Mesendoderm (in vitro differentiated cells): ENCODE results near the gene SDK2.

Experiments used
- DNase-seq: peaks from one replicate; pipeline ENCODE4 v3.0.0; 2013
- H2AK5ac ChIP-seq: 2 replicates; pipeline ENCODE4 v1.6.1; 2013; ENCODE audit warnings: low read length, inconsistent platforms
- H2BK120ac ChIP-seq: 2 replicates; pipeline ENCODE4 v1.6.1; 2013; ENCODE audit warnings: low read depth, mild to moderate bottlenecking, low read length, moderate library complexity, mixed read lengths
- H2BK15ac ChIP-seq: replicated peaks from 2 replicates; pipeline ENCODE4 v1.6.1; 2013; ENCODE audit warnings: low read depth, mild to moderate bottlenecking, moderate library complexity
- H2BK5ac ChIP-seq: 2 replicates; pipeline ENCODE4 v1.6.1; 2013; ENCODE audit warnings: low read length, inconsistent platforms
- H3K18ac ChIP-seq: 2 replicates; pipeline ENCODE4 v1.6.1; 2013; ENCODE audit warnings: mild to moderate bottlenecking, low read length, mixed read lengths
- H3K23ac ChIP-seq: one replicate; pipeline ENCODE4 v1.6.1; 2013; ENCODE audit warnings: low read length
- H3K27ac ChIP-seq: 2 replicates; pipeline ENCODE4 v1.5.1; 2013; ENCODE audit warnings: low read depth, mild to moderate bottlenecking, inconsistent platforms, low read length, moderate library complexity
- H3K27me3 ChIP-seq: 2 replicates; pipeline ENCODE4 v1.6.1; 2013; ENCODE audit warnings: low read length, control low read depth, mild to moderate bottlenecking, inconsistent platforms; ENCODE audit not compliant: insufficient read depth, poor library complexity
- H3K36me3 ChIP-seq: 2 replicates; pipeline ENCODE4 v1.6.1; 2013; ENCODE audit warnings: low read length, inconsistent platforms; ENCODE audit not compliant: control insufficient read depth, insufficient read depth
- H3K4ac ChIP-seq: one replicate; pipeline ENCODE4 v1.6.1; 2013; ENCODE audit warnings: low read depth, mild to moderate bottlenecking, low read length, moderate library complexity
- H3K4me1 ChIP-seq: 2 replicates; pipeline ENCODE4 v1.6.1; 2013; ENCODE audit warnings: low read depth, low read length, inconsistent platforms; ENCODE audit not compliant: control insufficient read depth
- H3K4me2 ChIP-seq: 2 replicates; pipeline ENCODE4 v1.6.1; 2013; ENCODE audit warnings: low read length
- H3K4me3 ChIP-seq: 2 replicates; pipeline ENCODE4 v1.5.1; 2013; ENCODE audit warnings: mild to moderate bottlenecking, low read length
- H3K56ac ChIP-seq: one replicate; pipeline ENCODE4 v1.6.1; 2013; ENCODE audit warnings: low read length
- H3K79me1 ChIP-seq: 2 replicates; pipeline ENCODE4 v1.6.1; 2013; ENCODE audit warnings: low read length, inconsistent platforms
- H3K79me2 ChIP-seq: 2 replicates; pipeline ENCODE4 v1.6.1; 2013; ENCODE audit warnings: mild to moderate bottlenecking, low read length; ENCODE audit not compliant: control insufficient read depth, insufficient read depth
- H3K9ac ChIP-seq: 2 replicates; pipeline ENCODE4 v1.6.1; 2013; ENCODE audit warnings: low read length, inconsistent platforms
- H4K5ac ChIP-seq: one replicate; pipeline ENCODE4 v1.6.1; 2013; ENCODE audit warnings: low read length
- H4K8ac ChIP-seq: one replicate; pipeline ENCODE4 v1.6.1; 2013; ENCODE audit warnings: low read depth, mild to moderate bottlenecking, control low read depth, low read length, moderate library complexity
- WGBS: extraction: QIAGEN DNeasy Blood & Tissue Kit; methylation state at CpG from one replicate; pipeline ENCODE4 v1.1.7; 2013; ENCODE audit warnings: low lambda C conversion rate, missing lambda C conversion rate; ENCODE audit not compliant: insufficient coverage; ENCODE audit errors: extremely low coverage; 5-methylcytosine and 5-hydroxymethylcytosine counted together

The SDK2 gene

DNA sequence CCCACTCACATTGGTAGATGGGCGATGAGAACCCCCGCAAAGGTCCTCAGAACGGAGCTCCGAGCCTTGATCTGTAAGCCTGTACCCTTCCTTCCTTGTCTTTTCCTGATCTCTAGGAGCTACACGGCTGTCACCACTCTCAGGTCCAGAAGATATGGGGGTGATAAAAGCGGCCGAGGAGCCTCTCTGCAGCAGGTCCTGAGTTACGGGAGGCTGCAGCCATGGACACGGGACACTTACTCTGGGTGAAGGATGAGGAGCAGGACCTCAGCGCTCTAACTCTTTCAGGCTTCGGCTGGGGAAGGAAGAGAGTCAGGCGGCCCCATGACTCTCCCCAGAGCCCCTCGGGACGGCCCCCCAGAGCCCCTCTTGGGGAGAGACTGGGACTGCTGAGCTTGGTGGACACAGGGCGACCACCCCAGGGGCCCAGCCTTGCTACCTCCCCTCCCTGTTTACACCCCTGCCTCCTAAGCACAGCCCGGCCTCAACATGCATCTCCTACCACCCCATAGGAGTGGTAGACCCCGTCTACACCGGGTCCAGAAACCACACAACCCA lies 74.4 kb downstream of the SDK2 start:
- H3K27ac ChIP-seq = no peak overlapping the region

DNA sequence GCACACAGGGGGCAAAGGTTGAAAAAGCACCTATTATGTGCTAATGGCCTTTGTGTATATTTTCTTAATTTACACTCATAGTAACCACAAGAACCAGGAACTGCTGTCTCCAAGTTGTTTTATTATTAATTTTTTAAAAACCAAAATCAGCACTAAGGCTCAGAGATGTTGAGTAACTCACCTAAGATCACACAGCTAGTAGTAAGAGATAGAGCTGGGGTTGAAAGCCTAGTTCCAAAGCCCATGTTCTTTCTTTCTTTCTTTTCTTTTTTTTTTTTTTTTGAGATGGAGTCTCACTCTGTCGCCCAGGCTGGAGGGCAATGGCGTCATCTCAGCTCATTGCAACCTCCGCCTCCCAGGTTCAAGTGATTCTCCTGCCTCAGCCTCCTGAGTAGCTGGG lies 75.3 kb downstream of the SDK2 start:
- WGBS = no CpG with 5 or more reads among the region's 3 CpGs
- H3K23ac ChIP-seq = no peak overlapping the region
- H2BK15ac ChIP-seq = no peak overlapping the region
- H2BK120ac ChIP-seq = no peak overlapping the region
- no peak overlapping the region for H4K5ac ChIP-seq
- no peak overlapping the region for H3K4ac ChIP-seq
- DNase-seq = no peak
- no peaks in the 10 kb centered on the region for H3K27me3 ChIP-seq
- no peak overlapping the region for H3K18ac ChIP-seq
- H3K9ac ChIP-seq = no peak overlapping the region
- H3K36me3 ChIP-seq = no peaks in the 10 kb centered on the region
- peaks cover 8% of the 10 kb centered on the region for H3K4me1 ChIP-seq
- no peak overlapping the region for H3K56ac ChIP-seq
- H3K79me2 ChIP-seq = no peaks in the 10 kb centered on the region
- H3K27ac ChIP-seq = no peak overlapping the region
- no peak overlapping the region for H2BK5ac ChIP-seq
- no peaks in the 10 kb centered on the region for H3K79me1 ChIP-seq
- H3K4me2 ChIP-seq = no peak overlapping the region
- no peak overlapping the region for H3K4me3 ChIP-seq
- H2AK5ac ChIP-seq = no peak overlapping the region
- H4K8ac ChIP-seq = no peak overlapping the region

More for the DNA sequence above, 74.4 kb downstream of the SDK2 start:
- Histone ChIP-seq H4K8ac (no peak overlapping the region), H3K36me3 (no peaks in the 10 kb centered on the region), H2BK5ac (no peak overlapping the region), H3K79me1 (no peaks in the 10 kb centered on the region), H2BK15ac (no peak overlapping the region), H2AK5ac (no peak overlapping the region), H3K27me3 (no peaks in the 10 kb centered on the region), H3K4me3 (no peak overlapping the region), H3K23ac (no peak overlapping the region), H2BK120ac (no peak overlapping the region), H3K79me2 (no peaks in the 10 kb centered on the region), H4K5ac (no peak overlapping the region), H3K56ac (no peak overlapping the region), H3K18ac (peak overlapping the region; percentile 19), H3K4ac (no peak overlapping the region), H3K4me1 (peaks cover 8% of the 10 kb centered on the region), H3K4me2 (no peak overlapping the region), H3K9ac (no peak overlapping the region)
- no CpG with 5 or more reads among the region's 18 CpGs for WGBS
- DNase-seq = no peak

DNA sequence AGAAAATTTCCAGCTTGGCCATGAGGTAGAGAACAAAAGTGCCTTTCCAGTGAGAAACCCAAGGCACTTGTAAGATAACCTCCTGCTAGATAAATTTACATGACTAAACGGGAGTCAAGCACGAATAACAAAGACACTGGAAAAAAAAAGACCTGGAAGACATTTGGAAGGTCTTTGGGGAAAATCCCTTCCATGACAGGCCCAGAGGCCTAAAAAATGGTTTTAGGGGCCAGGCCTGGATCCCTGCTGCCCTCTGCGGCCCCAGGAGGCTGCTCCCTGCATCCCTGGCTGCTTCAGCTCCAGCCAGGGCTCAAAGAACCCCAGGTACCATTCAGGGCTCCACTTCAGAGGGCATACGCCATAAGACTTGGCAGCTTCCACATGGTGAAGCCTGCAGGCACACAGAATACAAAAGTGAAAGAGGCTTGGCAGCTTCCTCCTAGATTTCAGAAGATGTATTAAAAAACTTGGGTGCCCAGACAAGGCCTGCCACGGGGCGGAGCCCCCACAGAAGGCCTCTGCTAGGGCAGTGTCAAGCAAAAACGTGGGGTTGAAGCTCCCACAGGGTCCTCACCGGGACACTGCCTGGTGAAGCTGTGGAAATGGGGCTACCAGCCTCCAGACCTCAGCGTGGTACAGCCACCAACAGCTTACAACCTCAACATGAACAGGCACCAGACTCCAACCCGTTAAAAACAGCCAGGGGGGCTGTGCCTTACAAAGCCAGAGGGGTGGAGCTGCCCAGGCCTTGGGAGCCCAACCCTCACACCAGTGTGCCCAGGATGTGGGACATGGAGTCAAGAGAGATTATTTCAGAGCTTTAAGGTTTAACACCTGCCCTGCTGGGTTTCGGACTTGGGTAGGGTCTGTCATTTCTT lies 77.1 kb downstream of the SDK2 start:
- peaks cover 8% of the 10 kb centered on the region for H3K4me1 ChIP-seq

GRCh38 chr17:73564843-73565242 lies 79.4 kb downstream of the SDK2 start:
- Histone ChIP-seq H2BK15ac (no peak overlapping the region), H3K27ac (no peak overlapping the region), H3K9ac (no peak overlapping the region), H3K36me3 (no peaks in the 10 kb centered on the region), H3K23ac (no peak overlapping the region), H2BK120ac (no peak overlapping the region), H4K5ac (no peak overlapping the region), H3K79me2 (no peaks in the 10 kb centered on the region), H3K79me1 (no peaks in the 10 kb centered on the region), H3K18ac (no peak overlapping the region), H2BK5ac (no peak overlapping the region), H3K4me2 (no peak overlapping the region), H2AK5ac (no peak overlapping the region), H3K4ac (no peak overlapping the region), H4K8ac (no peak overlapping the region), H3K56ac (no peak overlapping the region), H3K4me1 (peaks cover 8% of the 10 kb centered on the region), H3K4me3 (no peak overlapping the region), H3K27me3 (no peaks in the 10 kb centered on the region)
- no peak for DNase-seq
- no CpG with 5 or more reads among the region's 2 CpGs for WGBS

More for the DNA sequence above, 77.1 kb downstream of the SDK2 start:
- H3K27me3 ChIP-seq = no peaks in the 10 kb centered on the region
- peak overlapping the region; percentile 5 for H3K4ac ChIP-seq
- H3K79me2 ChIP-seq = no peaks in the 10 kb centered on the region
- H3K56ac ChIP-seq = peak overlapping the region; percentile 54
- no peak overlapping the region for H4K8ac ChIP-seq
- H3K27ac ChIP-seq = peak overlapping the region; percentile 4
- H3K4me2 ChIP-seq = no peak overlapping the region
- peak; percentile 78 for DNase-seq
- WGBS = no CpG with 5 or more reads among the region's 11 CpGs
- no peaks in the 10 kb centered on the region for H3K79me1 ChIP-seq
- no peak overlapping the region for H2BK120ac ChIP-seq
- no peak overlapping the region for H3K9ac ChIP-seq
- no peak overlapping the region for H3K23ac ChIP-seq
- H4K5ac ChIP-seq = peak overlapping the region; percentile 2
- H3K18ac ChIP-seq = peak overlapping the region; percentile 10
- H2BK5ac ChIP-seq = peak overlapping the region; percentile 44
- no peak overlapping the region for H2BK15ac ChIP-seq
- H3K36me3 ChIP-seq = no peaks in the 10 kb centered on the region
- H2AK5ac ChIP-seq = no peak overlapping the region
- no peak overlapping the region for H3K4me3 ChIP-seq

DNA sequence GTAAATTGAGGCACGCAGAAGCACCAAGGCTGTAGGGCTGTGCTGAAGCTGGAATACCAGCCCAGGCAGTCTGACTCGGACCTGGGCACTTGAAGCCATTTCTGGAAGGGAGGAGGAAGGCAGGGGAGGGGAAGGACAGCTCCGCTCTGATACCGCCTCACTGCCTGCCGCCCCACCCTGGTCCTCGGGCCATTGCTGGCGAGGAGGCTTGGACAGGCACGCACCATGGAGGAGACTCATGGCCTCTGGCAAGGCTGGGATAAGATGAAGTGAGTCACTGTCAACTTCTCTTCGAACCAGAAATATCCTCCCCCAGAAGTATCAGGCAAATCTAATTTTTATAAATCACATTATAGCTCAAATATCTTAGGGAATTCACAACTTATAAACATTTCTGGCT lies 81.3 kb downstream of the SDK2 start:
- Histone ChIP-seq H3K4me1 (peaks cover 8% of the 10 kb centered on the region), H3K79me2 (no peaks in the 10 kb centered on the region), H2AK5ac (no peak overlapping the region), H3K4me3 (no peak overlapping the region), H2BK15ac (no peak overlapping the region), H3K56ac (no peak overlapping the region), H2BK120ac (no peak overlapping the region), H2BK5ac (no peak overlapping the region), H4K5ac (no peak overlapping the region), H3K9ac (no peak overlapping the region), H3K4ac (no peak overlapping the region), H3K27me3 (no peaks in the 10 kb centered on the region), H3K23ac (no peak overlapping the region), H3K79me1 (no peaks in the 10 kb centered on the region), H3K36me3 (no peaks in the 10 kb centered on the region), H3K27ac (no peak overlapping the region), H4K8ac (no peak overlapping the region), H3K4me2 (no peak overlapping the region), H3K18ac (no peak overlapping the region)
- no CpG with 5 or more reads among the region's 9 CpGs for WGBS
- DNase-seq = no peak
